NCI-H460 (cell line): ENCODE data around the gene ADAMTSL2. TPM values are rescaled to one million over a fixed set of nuclear protein-coding genes. Genes with fewer than 3 reads are reported as not detected.

Experiments
- DNase-seq: peaks from one replicate; pipeline ENCODE4 v3.0.0-alpha.2; 2016; ENCODE audit warnings: low read depth; ENCODE audit errors: extremely low read depth
- polyA plus RNA-seq: library from polyadenylated mRNA; depleted of rRNA; stranded (reverse); fragments of >200 nt; gene quantifications from 2 replicates; pipeline ENCODE4 v1.2.3, GENCODE V29; 2014; cell fraction: nucleus; rRNA removed
- total RNA-seq: library from RNA; depleted of rRNA; stranded (reverse); fragments of >200 nt; shearing (Covaris generic); gene quantifications from 2 replicates; pipeline ENCODE4 v1.2.3, GENCODE V29; 2014; rRNA removed

ADAMTSL2 gene
- total RNA-seq, result not detected in 2 replicates
- not detected in 2 replicates for polyA plus RNA-seq

DNA sequence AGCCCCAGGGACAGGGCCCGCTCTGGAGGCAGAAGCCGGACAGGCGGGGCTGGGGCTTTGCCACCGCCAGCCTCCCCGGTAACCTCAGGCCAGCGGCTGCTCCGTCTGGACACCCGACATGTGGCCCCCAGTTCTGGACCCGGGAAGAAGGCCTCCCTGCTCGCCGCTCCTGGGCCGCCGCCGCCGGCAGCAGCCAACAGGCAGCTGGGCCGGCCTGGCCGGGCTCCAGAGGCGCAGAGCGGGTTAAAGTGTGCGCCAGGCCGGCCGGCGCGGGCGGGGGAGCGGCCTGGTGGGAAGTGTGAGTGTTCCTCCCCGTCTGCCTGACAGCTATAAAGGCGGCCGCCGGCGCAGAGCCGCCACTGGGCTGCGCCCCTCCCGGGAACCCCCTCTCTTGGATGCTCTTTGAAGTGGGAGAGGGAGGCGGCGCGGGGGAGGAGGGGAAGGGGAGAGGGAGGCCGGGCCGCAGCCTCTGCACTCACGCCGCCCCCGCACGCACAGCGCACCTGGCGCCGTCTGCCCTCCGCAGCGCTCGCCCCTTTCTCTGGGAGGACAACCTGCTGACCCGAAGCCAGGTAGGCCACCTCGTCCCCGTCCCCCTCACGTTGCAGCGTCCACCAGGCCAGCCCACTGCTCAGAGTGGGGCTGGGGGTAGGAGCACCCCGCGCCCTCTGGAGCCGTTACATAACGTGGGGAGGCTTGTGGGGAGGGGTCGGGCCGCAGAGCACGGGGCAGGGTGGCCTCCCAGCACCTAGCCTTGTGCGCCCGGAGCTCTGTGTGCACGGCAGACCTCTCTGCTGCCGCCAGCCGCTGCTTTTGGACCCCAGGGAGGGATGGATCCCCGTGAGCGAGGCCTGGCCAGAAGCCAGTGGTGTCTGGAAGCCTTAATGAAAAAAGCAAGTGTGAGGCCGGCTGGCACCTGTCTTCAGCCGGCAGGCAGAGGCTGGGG is at the start of gene ADAMTSL2:
Gene ADAMTSL2, plus strand, starts transcription at position 359 of the 946 bp plus-strand sequence. CDS start 2,009 bp downstream, outside the sequence.
- DNase-seq, result no peak

DNA sequence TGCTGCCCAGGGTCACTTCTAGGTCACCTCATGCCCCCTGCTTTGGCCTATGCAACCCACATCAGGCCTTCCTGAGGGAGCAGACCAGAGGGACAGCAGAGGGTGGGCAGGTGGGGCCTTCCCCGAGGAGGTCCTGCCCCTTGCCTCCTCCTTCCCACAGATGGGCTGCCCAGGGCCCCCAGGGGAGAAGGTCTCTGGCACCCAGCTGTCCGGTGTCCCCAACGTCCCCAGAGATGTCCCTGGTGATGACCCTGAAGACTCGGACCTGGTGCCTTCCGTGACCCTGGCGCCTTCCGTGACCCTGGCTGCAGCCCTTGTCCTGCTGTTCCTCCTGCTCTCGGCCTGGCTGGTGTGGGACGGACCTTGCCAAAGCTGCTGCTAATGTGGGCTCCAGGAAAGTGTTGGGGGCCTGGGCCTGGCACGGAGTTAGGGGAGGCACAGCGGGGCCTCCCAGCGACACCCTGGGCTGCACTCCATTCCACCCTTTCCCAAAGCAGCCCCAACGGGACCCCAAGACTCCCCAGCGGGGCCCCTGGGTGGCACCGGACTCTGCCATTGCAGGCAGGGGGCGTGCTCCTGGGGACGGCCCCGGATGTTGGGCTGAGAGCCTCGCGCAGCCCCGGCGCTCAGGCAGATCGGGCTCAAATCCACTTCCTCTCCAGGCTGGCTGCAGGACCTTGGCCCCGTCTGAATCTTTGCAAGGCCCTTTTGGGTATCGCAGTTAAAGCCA is 48.8 kb upstream of the ADAMTSL2 start:
- no peak for DNase-seq

DNA sequence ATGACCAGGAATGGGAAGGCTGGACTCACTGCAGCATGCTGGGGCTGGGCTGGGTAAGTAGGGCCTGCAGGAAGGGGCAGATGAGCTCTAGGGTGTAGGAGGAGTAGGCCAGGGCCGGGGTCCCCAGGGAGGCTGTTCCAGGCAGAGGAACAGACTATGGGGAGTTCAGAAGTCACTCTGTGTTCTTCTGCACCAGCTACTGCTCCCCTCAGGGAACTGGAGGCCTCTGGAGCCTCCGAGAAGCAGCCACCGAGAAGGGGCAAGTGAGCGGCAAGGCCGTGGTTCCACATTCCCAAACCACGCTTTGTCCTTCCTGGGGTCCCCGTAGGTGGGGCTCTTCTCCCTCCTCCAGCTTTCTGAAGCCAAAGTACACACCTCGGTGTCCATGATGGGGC is 47.2 kb upstream of the ADAMTSL2 start:
- DNase-seq, result no peak

DNA sequence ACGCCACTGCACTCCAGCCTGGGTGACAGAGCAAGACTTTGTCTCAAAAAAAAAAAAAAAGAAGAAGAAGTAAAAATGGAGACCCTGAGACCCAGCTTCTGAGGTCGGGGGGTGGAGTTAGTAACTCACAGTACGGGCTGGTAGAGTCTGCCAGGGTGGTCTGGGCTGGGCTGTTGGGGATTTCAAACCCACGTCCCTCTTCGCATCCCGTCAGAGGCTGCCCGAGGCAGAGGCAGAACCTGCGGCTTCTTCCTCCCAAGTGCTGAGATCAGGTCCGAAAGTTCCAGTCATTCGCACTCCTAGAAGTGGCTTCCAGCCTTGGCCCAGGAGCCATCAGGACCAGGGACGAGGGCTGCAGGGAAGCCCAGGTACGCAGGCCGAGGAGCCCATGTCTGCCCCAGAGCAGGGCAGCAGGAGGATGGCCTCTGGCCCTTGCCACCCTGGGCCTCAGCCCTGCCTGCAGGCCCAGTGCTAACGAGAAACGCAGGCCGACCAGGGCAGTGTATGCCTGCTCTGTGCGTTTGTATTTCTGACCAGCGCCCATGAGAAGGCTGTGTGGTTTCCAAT is 45.7 kb upstream of the ADAMTSL2 start:
- DNase-seq, result no peak

DNA sequence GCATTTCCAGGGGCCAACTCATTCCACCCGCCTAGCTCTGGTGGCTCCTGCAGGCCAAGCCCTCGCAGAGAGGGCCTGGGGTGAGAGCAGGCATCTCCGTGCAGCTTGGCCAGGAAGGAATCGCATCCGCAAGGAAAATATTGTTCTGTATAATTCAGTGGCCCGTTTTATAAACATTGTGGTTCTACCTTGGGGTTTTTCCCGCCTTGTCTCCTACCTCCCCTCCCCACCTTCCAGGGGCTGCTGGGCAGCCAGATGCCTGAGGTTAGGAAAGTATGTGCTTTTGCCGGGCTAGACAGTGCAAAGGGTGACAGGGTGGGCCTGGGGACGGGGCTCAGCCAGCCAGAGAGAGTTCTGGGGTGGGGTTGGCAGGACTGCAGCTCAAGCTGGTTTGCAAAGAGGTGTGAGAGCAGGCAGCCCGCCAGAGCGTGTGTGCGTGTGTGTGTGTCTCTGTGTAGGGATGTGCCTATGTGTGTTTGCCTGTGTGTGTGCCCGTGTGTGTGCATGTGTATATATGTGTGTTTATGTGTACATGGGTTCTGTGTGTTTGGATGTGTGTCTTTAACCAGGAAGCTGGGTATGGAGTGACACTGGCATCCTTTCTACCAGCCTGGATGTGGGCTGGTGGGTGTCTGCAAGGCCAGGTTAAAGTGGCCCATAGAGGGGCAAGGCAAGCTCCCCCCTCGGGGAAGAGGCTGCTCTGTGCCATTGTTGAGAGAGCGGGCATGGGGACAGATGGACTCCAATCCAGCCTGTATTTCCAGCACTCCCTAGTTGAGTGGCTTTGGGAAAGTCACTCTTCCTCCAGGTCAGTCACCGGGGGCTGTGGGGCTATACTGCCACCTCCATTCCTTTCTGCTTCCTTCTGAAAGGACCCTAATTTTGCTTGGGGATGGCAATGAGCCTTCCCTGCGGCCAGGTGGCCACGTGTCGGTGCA is 45.0 kb upstream of the ADAMTSL2 start:
- no peak for DNase-seq

DNA sequence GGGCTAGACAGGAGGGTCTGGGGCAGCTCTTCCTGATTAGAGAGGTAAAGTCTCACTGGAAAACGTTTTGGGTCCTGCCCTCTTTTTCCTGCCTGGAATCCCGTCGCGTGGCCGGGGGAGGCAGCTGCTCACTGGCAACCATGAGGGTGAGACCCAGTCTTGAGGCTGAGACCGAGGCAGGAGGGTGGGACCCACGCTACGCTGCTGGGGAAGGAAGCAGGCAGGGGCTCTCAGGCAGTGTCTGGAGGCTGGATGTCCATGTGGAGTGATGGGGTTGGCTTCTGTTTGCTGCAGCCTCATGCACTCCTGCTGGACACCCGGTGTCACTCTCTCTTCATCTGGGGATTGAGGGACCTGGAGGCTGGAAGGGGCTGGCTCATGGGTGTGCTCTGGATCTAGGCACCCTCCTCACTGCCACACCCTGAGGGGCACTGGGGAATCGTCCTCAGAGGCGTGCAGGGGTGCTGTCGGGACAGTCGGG is 44.3 kb upstream of the ADAMTSL2 start:
- no peak for DNase-seq

DNA sequence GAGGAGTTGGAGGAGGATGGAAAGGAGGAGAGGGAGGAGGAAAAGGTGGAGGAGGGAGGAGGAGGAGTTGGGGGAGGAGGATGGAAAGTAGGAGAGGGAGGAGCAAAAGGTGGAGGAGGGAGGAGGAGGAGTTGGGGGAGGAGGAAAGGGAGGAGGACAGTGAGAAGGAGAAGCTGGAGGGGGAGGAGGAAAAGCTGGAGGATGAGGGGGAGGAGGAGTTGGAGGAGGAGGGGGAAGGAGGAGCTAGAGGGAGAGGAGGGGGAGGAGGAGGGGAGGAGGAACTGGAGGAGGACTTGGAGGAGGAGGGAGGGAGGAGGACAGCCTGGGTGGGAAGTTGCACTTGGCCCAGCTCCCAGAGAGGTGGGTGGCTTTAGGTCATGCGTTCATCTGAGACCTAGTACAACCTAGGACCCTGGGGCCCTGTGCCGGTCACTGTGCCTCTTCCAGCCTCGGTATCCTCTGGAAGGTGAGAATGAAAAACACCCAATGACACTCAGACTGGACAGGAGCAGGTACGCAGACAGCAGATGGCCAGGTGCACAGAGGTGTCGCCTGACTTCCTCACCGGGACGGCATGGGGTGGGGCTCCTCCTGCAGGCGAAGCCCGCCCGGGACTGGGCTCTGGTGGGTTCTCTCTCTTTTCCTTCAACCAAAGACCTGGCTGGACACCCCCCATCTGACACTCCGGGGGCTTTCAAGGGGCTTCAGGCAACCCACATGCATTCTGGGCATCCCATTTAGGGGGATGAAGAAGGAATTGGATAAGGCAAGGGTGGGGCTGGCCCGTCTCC is 43.4 kb upstream of the ADAMTSL2 start:
- no peak for DNase-seq

DNA sequence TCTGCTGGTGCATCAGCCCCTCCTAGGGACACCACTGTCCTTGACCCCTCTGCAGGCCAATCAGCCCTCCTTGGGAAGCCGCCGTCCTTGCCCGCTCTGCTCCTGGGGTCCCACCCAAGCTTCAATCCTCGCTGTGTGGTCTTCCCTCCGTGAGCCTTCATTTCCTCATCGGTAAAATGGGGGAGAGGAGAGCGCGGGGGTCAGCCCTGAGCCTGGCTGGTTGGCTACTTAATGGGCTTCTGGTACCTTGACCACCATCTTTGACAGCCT is 42.9 kb upstream of the ADAMTSL2 start:
- DNase-seq, result no peak

DNA sequence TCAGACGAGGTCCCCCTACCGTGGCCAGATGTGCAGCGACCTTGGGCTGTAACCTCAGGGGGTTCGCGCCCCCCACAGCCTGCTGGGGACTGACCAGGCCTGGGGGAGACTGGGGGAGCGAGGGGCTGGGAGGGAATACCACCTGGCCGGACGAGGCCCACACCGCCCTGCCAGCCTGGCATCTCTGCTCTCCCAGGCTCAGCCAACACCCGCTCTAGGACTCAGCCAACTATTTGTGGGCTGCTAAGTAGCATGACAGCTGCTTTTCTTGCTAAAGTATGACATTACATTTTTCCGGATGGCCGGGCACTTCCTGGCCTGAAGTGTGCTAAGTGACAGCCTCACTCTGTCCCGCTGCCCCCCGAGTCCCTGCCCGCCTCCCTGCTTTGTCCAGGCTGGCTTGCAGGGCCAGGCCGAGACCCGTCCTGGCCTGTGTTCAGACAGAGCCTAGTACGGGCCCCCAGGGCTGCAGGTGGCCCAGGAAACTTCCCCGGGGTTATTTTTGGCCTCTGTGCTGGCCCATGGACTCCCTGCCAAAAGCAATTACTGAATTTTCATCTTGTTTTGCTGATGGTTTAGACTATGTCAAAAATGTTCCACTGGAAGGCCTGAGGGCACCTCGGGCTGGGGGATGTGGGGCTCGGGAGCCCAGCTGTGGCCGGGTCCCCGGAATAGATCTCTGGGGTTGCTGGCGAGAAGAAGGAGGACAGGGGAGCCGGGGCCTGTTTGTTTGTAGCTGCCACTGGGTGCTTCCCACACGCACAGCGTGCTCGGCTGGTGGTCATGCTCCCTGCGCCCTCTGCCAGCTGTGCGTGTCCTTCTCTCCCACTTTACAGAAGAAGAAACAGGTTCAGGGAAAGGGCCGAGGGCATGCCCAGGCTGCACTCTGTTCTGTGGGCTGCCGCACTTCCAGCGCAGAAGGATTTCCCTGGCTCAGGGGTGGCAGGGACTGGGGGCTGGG is 42.2 kb upstream of the ADAMTSL2 start:
- no peak for DNase-seq

DNA sequence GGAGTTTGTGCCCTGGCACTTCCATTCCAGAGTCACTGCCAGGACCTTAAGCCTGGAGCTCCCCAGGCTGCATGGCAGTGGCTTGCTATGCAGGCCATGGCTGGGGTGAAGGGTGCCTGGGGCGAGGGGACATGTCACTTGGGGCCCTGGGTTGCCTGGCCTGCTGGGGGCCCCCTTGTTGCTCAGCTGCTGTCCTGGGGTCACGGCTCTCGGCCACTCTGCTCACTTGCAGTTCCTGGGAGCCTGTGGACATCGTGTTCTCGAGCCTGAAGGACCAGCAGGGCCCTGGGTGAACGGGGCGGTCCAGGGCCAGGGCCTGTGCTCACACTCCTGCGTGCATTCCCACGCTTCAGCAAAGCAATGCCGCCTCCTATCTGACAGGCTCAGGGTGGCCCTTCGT is 41.1 kb upstream of the ADAMTSL2 start:
- no peak for DNase-seq

DNA sequence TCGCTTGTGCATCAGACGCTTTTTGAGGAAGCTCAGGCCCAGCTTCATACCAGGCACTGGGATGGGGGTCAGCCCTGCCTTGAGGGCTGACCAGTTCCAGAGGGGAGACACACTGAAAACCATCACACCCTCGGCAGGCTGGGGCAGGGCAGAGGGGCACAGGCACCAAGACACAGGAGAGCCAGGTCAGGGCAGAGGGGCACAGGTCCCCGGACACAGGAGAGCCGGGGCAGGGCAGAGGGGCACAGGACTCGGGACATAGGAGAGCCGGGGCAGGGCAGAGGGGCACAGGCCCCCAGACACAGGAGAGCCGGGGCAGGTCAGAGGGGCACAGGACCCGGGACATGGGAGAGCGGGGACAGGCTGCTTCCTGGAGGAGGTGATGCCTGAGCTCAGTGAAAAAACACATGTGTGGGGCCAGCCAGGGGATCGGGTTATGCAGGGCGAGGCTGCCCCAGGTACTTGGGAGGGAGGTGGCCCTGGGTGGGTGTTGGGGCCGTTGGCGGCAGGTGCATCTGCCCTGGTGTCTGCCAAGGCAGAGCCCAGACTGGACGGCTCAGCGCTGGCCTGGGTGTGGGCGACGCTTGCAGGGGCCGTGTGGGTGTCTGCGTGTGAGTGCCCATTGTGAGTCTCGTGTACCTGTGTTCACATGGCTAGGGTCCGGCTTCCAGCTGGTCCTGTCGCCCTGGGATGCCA is 40.5 kb upstream of the ADAMTSL2 start:
- DNase-seq, result no peak

DNA sequence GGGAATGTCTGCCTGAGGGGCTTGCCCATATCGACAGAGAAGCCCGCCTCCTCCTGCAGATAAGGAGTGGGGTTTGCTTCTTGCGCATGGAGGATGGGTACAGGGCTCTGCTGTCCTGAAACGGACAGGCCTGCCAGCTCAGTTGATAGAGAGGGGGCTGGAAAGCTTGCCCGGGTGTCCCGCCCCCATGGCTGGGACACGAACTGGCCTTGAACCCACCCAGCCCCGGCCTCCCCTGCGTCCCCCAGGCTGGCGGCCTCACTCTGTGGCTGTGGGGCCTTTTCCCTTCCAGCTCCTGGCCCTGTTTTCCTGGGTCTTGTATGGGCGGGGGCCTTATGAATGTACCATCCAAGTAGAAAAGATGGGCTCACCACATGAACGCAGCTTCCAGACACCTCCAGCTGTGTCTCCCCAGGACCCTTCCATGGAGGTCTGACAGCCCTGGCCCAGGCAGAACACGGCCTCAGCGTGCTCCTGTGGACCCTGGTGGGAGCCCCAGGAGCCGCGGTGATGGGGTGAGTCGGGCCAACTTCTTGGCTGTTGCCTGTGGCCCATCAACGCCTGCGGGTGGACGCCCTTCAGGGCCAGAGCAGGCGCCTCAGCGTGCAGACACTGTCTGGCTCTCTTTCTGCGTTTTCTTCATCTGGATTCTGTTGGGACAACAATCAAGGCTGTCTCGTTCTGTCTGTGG is 39.7 kb upstream of the ADAMTSL2 start:
- DNase-seq, result no peak

DNA sequence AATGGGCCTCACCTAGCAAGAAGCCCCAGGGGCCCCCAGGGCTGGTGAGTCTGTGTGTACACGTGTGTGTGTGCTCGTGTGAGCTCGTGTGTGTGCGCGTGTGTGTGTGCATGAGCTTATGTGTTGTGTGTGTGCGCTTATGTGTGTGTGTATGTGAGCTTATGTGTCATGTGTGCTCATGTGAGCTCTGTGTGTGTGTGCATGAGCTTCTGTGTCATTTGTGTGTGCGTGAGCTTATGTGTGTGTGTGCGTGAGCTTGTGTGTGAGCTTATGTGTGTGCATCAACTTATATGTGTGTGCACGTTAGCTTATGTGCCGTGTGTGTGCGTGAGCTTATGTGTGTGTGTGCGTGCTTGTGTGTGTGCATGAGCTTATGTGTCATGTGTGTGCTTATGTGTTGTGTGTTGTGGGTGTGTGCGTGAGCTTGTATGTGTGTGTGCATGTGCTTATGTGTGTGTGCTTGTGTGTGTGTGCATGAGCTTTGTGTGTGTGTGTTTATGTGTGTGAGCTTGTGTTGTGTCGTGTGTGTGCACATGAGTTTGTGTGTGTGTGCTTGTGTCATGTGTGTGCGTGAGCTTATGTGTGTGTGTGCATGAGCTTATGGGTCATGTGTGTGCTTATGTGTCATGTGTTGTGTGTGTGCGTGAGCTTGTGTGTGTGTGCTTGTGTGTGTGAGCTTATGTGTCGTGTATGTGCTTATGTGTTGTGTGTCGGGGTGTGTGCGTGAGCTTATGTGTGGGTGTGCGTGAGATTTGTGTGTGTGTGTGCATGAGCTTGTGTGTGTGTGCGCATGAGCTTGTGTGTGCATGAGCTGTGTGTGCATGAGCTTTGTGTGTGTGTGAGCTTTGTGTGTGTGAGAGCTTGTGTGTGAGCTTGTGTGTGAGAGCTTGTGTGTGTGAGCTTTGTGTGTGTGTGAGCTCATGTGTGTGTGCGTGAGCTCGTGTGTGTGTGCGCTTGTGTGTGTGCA is 38.9 kb upstream of the ADAMTSL2 start:
- DNase-seq, result no peak

DNA sequence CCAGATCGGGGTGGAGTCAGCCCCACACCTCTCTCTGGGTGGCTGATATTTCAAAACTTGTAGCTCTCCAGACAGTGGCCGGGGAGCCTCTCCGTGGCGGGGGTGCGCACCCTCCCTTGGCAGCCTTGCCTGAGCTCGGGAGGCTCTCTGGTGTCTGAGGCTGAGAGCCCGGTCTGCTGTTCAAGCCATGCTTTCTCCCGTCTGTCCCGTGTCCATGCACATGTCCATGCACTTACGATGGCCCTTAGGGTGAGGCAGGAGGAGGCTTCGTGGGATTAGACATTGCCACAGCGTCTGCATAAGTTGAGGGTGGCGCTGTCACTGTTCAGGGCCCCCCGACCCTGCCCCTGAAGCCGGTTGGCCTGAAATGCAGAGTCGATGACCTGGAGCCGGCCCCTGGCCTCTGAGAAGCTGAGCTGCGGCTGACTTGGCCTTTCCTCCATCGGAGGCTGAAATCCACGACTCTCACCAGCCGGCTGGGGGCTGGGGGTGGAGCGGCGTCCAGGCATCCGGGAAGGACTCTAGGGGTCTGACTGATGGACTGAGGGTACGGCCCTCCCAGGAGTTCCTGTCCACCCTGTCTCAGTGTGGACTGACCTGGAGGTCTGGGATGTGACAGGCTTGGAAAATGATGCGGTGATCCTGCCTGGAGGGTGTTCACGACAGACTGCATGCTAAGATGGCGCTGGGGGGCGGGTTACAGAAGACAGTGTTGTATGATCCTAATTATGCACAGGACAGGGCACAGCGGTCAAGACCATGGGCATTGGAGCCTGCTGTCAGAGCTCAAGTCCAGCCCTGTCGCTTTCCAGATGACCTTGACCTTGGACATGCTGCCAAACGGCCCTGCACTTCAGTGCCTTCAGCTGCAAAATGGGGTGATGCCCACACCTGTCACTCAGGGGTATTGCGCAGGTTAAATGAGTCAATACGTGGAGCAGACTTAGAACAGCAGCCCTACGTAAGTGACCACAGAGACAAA is 37.4 kb upstream of the ADAMTSL2 start:
- no peak for DNase-seq
